Fibroblast of villous mesenchyme (primary cell): ENCODE measurements around the gene NOTCH4. TPM values are rescaled to one million over a fixed set of nuclear protein-coding genes. Genes with fewer than 3 reads are reported as not detected.

Experiments
- DNase-seq: peaks from one replicate; pipeline ENCODE4 v3.0.0-alpha.2; 2010; ENCODE audit warnings: low read depth
- H3K4me3 ChIP-seq: 2 replicates; pipeline ENCODE4 v1.5.1; 2011; ENCODE audit warnings: low read depth, mild to moderate bottlenecking, low read length
- total RNA-seq: library from RNA; depleted of rRNA; stranded (reverse); fragments of >200 nt; gene quantifications from 2 replicates; pipeline ENCODE4 v1.2.3, GENCODE V29; 2012
- TF ChIP-seq, protein P1 (sequence below): IDR thresholded peaks from 2 replicates; pipeline ENCODE4 v1.5.1; 2012; ENCODE audit warnings: low read depth, mild to moderate bottlenecking, low read length; ENCODE audit not compliant: insufficient read depth

NOTCH4 gene
- total RNA-seq, 1 donor: 1.3 TPM

DNA sequence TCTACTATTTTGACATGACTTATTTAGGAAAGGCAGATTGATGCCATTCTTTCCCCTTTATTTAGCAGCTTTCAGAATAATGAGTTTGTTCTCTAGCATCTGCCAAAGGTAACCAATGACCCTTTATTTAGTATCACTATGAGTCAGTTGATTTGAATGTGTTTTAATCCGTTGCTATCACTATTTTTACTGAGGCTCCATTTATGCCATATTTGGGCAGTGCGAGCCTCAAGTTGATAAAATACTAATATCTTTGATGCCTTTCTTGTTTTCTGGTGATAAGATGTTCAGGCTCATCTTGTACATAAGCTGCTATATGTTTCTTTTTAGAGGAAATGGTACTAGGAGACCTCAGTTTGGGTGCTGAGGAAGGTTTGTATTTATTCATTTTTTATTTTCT is 15.6 kb upstream of the NOTCH4 start:
- TF ChIP-seq, protein P1, sequence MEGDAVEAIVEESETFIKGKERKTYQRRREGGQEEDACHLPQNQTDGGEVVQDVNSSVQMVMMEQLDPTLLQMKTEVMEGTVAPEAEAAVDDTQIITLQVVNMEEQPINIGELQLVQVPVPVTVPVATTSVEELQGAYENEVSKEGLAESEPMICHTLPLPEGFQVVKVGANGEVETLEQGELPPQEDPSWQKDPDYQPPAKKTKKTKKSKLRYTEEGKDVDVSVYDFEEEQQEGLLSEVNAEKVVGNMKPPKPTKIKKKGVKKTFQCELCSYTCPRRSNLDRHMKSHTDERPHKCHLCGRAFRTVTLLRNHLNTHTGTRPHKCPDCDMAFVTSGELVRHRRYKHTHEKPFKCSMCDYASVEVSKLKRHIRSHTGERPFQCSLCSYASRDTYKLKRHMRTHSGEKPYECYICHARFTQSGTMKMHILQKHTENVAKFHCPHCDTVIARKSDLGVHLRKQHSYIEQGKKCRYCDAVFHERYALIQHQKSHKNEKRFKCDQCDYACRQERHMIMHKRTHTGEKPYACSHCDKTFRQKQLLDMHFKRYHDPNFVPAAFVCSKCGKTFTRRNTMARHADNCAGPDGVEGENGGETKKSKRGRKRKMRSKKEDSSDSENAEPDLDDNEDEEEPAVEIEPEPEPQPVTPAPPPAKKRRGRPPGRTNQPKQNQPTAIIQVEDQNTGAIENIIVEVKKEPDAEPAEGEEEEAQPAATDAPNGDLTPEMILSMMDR: no peak
- no peak for DNase-seq
- no peak overlapping the region for H3K4me3 ChIP-seq

DNA sequence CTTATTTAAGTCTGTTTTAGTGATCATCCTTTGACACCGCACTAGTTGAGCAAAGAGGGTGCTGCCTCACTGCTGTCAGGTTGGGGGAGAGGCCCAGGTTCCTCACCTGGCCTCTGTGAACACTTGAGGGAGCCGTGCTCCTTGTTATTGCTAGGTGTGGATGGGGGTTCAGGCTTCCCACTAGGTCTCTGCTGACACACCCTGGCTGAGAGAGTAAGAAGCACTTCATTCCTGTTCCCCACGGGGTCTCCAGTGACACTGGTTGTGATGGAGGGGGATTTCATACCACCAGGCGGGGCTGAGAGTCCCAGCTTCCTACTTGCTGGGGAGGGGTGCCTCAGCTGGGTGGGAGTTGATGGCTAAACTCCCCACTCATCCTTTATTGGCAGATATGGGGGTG is 11.1 kb upstream of the NOTCH4 start:
- TF ChIP-seq, protein P1: no peak
- H3K4me3 ChIP-seq: no peak overlapping the region
- DNase-seq: no peak

DNA sequence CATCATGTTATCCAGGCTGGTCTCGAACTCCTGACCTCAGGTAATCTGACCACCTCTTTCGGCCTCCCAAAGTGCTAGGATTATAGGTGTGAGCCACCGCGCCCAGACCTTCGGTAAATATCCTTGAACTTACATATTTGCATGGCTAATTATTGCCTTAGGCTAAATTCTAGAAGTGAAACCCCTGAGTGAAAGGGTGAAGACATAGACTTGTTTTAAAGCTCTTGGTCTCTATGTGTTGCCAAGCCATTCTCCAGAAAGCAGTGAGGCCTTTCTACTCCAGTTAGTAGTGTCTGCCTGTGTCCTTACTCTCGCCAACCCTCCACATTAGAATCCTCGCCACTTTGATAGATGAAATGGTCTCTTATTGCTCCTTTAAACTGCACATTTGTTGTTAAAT is 2.6 kb upstream of the NOTCH4 start:
- TF ChIP-seq, protein P1: no peak
- DNase-seq: no peak
- no peak overlapping the region for H3K4me3 ChIP-seq

DNA sequence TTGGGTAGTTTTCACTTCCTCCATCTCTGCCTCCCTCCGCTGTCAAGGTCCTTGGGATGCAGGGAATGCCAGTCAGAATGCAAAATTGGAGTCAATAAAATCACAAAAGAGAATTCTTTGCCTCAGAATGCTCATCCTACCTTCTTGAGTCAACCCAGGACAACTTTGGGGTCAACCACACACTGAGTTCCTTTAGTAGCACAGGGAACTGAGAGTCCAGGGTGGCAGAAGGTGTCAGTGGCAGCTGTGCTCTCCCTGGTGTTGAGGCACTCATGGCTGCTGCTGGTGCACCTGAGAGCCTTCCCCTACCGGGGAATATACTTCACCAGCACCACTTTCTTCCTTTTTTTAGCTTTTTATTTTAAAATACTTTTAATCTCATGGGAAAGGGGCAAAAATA is 829 bp upstream of the NOTCH4 start:
- TF ChIP-seq, protein P1: no peak
- no peak overlapping the region for H3K4me3 ChIP-seq
- no peak for DNase-seq

DNA sequence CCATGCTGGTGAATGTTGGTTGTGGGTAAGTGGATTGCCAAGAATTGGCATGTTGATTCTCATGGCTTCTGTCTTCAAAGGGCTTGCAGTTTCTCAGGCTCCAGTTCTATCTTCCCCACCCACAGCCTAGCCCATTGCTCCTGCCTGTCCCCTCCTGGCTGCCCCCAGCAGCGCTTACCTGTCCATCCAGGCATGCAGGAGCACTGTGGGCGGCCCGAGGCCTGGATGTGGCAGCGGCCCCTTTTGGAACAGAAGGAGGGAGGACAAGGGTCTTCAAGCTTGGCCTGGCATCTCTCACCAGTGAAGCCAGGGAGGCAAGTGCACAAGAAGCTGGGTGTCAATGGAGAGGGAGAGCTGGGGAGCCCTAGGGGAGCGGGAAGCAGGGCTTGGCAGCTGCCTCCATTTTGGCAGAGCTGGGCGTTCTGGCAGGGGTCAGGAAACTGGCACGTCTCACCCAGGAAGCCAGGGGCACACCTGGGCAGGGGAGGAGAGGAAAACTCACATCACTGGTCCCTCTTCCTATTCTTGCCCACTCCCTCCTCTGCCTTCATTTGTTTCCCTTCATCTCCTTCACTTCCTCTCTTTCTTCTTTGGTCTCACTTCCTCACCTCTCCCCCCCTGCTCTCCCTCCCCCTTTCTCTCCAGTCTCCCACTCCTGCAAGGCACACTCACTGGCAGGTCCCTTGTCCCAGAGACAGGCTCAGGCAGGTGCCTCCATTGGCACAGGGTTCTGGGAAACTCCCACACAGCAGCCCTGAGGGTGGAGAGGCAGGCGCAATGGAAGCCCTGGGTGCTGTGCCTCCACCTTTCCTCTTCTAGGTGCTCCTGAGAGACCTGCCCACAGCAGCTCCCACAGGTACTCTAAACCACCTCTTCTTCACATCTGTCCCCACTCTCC is 1.3 kb downstream of the NOTCH4 start:
- DNase-seq: no peak
- TF ChIP-seq, protein P1: no peak
- no peak overlapping the region for H3K4me3 ChIP-seq

DNA sequence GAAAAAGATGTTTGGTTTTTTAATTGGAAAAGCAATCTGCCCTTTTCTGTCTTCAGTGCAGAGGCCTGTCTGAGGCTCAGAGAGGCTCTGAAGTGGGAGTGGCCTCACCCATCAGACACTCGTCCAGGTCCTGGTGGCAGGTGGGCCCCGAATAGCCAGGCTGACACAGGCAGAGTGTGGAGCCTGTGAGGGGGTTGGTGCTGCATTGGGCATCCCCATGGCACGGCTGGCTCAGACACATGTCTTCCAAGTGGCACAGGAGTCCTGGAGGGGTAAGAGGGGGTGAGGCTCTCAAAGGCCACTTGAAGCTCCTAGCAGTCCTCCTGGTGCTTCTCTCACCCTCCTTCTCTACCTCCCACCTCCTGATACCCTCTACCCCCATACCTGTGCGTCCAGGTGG is 3.8 kb downstream of the NOTCH4 start:
- H3K4me3 ChIP-seq: no peak overlapping the region
- TF ChIP-seq, protein P1: no peak
- DNase-seq: no peak

DNA sequence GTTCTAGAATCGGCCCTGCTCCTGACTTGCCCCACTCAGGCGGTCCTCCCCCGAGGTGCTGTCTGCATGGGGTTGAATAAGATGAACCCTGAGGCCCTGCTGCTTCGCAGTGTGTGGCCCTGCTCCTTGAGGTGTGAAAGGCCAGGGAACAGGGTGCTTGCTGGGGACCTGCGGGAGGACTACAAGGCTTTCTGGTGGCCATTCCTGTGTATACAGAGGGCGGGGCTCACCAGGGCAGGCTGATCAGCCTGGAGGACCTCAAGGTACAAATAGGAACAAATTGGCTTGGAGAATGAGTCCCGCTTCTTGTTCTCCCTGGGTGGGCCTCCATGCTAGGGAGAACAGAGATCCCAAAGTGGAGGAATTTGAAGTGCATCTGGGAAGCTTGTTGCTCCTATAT is 5.7 kb downstream of the NOTCH4 start:
- DNase-seq: no peak
- no peak overlapping the region for H3K4me3 ChIP-seq
- TF ChIP-seq, protein P1: no peak
